OCI-LY1 (cell line): ENCODE results near the gene ELMO1.

Source experiments
- EZH2 ChIP-seq: fragments of 200-600 bp; sonication (generic), shearing (Covaris generic); IDR thresholded peaks from 2 replicates; pipeline ENCODE4 v1.8.0; 2017; ENCODE audit warnings: borderline replicate concordance, mixed run types, mild to moderate bottlenecking, antibody characterized with exemption, low read length, moderate library complexity, mixed read lengths
- TF ChIP-seq, protein P1 (sequence below): fragments of 200-600 bp; sonication (generic), shearing (Covaris generic); IDR thresholded peaks from 2 replicates; pipeline ENCODE4 v1.5.1; 2017; ENCODE audit warnings: mild to moderate bottlenecking, antibody characterized with exemption, low read length, moderate library complexity, mixed read lengths

DNA sequence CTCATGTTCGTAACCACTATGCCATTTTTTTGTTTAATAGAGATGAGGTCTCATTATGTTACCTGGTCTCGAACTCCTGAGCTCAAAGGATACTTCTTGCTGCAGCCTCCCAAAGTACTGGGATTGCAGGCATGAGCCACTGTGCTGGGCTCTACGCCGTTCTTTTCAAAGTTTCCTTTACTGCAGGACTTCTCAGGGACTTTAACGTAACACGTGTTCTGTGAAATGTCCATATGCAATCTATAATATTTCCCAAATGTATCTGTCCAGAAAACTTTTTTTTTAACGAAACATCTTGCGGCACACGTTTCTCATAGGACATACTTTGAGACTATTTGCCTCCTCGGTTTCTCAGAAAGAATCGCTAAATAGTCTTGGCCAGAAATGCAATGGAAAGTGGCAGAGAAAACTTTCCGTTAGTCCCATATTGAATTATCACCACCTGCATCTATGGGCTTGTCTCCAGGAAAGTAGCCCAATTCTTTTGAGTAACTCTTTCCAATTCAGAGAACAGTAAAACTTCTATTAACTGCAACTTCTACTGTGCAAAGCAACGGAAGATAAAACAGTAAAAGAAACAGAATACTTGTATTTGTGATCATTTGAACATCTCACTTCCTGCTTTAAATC is 96.3 kb downstream of the ELMO1 start:
- TF ChIP-seq, protein P1, sequence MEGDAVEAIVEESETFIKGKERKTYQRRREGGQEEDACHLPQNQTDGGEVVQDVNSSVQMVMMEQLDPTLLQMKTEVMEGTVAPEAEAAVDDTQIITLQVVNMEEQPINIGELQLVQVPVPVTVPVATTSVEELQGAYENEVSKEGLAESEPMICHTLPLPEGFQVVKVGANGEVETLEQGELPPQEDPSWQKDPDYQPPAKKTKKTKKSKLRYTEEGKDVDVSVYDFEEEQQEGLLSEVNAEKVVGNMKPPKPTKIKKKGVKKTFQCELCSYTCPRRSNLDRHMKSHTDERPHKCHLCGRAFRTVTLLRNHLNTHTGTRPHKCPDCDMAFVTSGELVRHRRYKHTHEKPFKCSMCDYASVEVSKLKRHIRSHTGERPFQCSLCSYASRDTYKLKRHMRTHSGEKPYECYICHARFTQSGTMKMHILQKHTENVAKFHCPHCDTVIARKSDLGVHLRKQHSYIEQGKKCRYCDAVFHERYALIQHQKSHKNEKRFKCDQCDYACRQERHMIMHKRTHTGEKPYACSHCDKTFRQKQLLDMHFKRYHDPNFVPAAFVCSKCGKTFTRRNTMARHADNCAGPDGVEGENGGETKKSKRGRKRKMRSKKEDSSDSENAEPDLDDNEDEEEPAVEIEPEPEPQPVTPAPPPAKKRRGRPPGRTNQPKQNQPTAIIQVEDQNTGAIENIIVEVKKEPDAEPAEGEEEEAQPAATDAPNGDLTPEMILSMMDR: no peak
- no peak for TF ChIP-seq EZH2
